COLO829 (cell line): ENCODE data around the gene FAH.
A peak's percentile ranks its signal among the peaks of the same experiment; 100 is the strongest.
"Not testable (repeated sequence)": the region's sequence is repeated elsewhere in the genome, so short reads cannot be mapped to it uniquely, and the experiment has no call there.

Experiments
- DNase-seq: peaks from one replicate; pipeline ENCODE4 v3.0.0; 2012; ENCODE audit warnings: low spot score

Gene FAH

GRCh38 chr15:80152896-80153876 is at the start of gene FAH:
TSS of gene FAH (plus strand) at chr15:80152999. CDS start at chr15:80153055, 56 bp downstream.
- DNase-seq: no peak

GRCh38 chr15:80105193-80105592 is 47.6 kb upstream of the FAH start:
- no peak for DNase-seq

- no peak for DNase-seq
These were observed 47.2 kb upstream of the FAH start for GRCh38 chr15:80105595-80105994.

- DNase-seq: no peak
These were observed 46.7 kb upstream of the FAH start for GRCh38 chr15:80106051-80106450.

- DNase-seq: no peak
These were observed 45.6 kb upstream of the FAH start for GRCh38 chr15:80107204-80107603.

GRCh38 chr15:80107774-80108173 is 45.0 kb upstream of the FAH start:
- no peak for DNase-seq

GRCh38 chr15:80109388-80109787 is 43.4 kb upstream of the FAH start:
- no peak for DNase-seq

- no peak for DNase-seq
These were observed 41.9 kb upstream of the FAH start for GRCh38 chr15:80110920-80111319.

GRCh38 chr15:80114114-80114513 is 38.7 kb upstream of the FAH start:
- DNase-seq: no peak

- DNase-seq: no peak
These were observed 37.8 kb upstream of the FAH start for GRCh38 chr15:80115021-80115420.

GRCh38 chr15:80118956-80119355 is 33.8 kb upstream of the FAH start:
- no peak for DNase-seq

GRCh38 chr15:80120636-80121035 is 32.2 kb upstream of the FAH start:
- peak; percentile 3 for DNase-seq

- no peak for DNase-seq
These were observed 31.3 kb upstream of the FAH start for GRCh38 chr15:80121546-80121945.

- no peak for DNase-seq
These were observed 29.8 kb upstream of the FAH start for GRCh38 chr15:80123034-80123433.

GRCh38 chr15:80127253-80127652 is 25.5 kb upstream of the FAH start:
- DNase-seq: not testable (repeated sequence)

- DNase-seq: no peak
These were observed 24.9 kb upstream of the FAH start for GRCh38 chr15:80127911-80128310.

- DNase-seq: no peak
These were observed 20.4 kb upstream of the FAH start for GRCh38 chr15:80132382-80132781.

GRCh38 chr15:80136854-80137253 is 15.9 kb upstream of the FAH start:
- DNase-seq: no peak

GRCh38 chr15:80138961-80139360 is 13.8 kb upstream of the FAH start:
- no peak for DNase-seq

GRCh38 chr15:80140909-80141308 is 11.9 kb upstream of the FAH start:
- no peak for DNase-seq

GRCh38 chr15:80141916-80142598 is 10.7 kb upstream of the FAH start:
- no peak for DNase-seq

GRCh38 chr15:80142646-80143045 is 10.2 kb upstream of the FAH start:
- DNase-seq: no peak

- no peak for DNase-seq
These were observed 1.7 kb upstream of the FAH start for GRCh38 chr15:80151148-80151547.
